ENCODE results near the gene KDM4C.

DNA sequence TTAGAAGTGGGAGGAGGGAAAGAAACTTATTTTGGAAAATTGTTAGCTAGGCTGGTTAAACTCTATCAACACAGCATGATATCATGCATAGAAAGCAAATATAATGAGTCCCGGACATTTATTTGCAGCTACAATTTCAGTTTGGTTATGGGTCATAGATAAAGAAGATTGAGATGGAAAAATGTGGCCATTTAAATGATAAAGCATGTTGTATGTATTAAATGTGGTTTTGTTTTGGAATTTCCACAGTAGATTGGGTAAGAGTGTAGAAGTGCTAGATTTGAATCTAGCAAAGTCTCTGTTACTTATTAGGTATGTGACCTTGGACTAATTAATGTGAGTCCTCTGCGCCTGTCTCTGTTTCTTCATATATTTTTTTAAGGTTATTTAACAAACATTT lies 217.4 kb downstream of the KDM4C start:
- no peak for TF ChIP-seq EZH2 (IDR thresholded peaks at IDR 0.05)
- TF ChIP-seq POLR2A (IDR thresholded peaks at IDR 0.05; ENCODE audit: borderline replicate concordance, extremely low read depth, insufficient read depth, insufficient read length) = no peak
- TF ChIP-seq POLR2AphosphoS5 (IDR thresholded peaks at IDR 0.05; ENCODE audit: low read depth, low read length) = no peak
- TF ChIP-seq ZFX (IDR thresholded peaks at IDR 0.05) = no peak
- TF ChIP-seq, protein P1, sequence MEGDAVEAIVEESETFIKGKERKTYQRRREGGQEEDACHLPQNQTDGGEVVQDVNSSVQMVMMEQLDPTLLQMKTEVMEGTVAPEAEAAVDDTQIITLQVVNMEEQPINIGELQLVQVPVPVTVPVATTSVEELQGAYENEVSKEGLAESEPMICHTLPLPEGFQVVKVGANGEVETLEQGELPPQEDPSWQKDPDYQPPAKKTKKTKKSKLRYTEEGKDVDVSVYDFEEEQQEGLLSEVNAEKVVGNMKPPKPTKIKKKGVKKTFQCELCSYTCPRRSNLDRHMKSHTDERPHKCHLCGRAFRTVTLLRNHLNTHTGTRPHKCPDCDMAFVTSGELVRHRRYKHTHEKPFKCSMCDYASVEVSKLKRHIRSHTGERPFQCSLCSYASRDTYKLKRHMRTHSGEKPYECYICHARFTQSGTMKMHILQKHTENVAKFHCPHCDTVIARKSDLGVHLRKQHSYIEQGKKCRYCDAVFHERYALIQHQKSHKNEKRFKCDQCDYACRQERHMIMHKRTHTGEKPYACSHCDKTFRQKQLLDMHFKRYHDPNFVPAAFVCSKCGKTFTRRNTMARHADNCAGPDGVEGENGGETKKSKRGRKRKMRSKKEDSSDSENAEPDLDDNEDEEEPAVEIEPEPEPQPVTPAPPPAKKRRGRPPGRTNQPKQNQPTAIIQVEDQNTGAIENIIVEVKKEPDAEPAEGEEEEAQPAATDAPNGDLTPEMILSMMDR (IDR thresholded peaks at IDR 0.05 in 2 of 3, conservative IDR thresholded peaks at IDR 0.05 in 1 of 3; ENCODE audit: borderline replicate concordance in 1 of 3, insufficient read depth in 1 of 3, low read depth in 2 of 3, low read length in 2 of 3) = no peak
- TF ChIP-seq RAD21 (IDR thresholded peaks at IDR 0.05; ENCODE audit: low read depth) = no peak
- TF ChIP-seq JUND (IDR thresholded peaks at IDR 0.05) = no peak
- no peak for TF ChIP-seq CEBPB (IDR thresholded peaks at IDR 0.05; ENCODE audit: low read depth)
- TF ChIP-seq, protein P2, sequence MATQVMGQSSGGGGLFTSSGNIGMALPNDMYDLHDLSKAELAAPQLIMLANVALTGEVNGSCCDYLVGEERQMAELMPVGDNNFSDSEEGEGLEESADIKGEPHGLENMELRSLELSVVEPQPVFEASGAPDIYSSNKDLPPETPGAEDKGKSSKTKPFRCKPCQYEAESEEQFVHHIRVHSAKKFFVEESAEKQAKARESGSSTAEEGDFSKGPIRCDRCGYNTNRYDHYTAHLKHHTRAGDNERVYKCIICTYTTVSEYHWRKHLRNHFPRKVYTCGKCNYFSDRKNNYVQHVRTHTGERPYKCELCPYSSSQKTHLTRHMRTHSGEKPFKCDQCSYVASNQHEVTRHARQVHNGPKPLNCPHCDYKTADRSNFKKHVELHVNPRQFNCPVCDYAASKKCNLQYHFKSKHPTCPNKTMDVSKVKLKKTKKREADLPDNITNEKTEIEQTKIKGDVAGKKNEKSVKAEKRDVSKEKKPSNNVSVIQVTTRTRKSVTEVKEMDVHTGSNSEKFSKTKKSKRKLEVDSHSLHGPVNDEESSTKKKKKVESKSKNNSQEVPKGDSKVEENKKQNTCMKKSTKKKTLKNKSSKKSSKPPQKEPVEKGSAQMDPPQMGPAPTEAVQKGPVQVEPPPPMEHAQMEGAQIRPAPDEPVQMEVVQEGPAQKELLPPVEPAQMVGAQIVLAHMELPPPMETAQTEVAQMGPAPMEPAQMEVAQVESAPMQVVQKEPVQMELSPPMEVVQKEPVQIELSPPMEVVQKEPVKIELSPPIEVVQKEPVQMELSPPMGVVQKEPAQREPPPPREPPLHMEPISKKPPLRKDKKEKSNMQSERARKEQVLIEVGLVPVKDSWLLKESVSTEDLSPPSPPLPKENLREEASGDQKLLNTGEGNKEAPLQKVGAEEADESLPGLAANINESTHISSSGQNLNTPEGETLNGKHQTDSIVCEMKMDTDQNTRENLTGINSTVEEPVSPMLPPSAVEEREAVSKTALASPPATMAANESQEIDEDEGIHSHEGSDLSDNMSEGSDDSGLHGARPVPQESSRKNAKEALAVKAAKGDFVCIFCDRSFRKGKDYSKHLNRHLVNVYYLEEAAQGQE (IDR thresholded peaks at IDR 0.05; ENCODE audit: low read depth) = no peak
- TF ChIP-seq, protein P3, sequence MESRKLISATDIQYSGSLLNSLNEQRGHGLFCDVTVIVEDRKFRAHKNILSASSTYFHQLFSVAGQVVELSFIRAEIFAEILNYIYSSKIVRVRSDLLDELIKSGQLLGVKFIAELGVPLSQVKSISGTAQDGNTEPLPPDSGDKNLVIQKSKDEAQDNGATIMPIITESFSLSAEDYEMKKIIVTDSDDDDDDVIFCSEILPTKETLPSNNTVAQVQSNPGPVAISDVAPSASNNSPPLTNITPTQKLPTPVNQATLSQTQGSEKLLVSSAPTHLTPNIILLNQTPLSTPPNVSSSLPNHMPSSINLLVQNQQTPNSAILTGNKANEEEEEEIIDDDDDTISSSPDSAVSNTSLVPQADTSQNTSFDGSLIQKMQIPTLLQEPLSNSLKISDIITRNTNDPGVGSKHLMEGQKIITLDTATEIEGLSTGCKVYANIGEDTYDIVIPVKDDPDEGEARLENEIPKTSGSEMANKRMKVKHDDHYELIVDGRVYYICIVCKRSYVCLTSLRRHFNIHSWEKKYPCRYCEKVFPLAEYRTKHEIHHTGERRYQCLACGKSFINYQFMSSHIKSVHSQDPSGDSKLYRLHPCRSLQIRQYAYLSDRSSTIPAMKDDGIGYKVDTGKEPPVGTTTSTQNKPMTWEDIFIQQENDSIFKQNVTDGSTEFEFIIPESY (IDR thresholded peaks at IDR 0.05; ENCODE audit: extremely low read depth, insufficient replicate concordance, low read length) = no peak
- no peak for TF ChIP-seq EGR1 (IDR thresholded peaks at IDR 0.05; ENCODE audit: low read depth)
- TF ChIP-seq, protein P4, sequence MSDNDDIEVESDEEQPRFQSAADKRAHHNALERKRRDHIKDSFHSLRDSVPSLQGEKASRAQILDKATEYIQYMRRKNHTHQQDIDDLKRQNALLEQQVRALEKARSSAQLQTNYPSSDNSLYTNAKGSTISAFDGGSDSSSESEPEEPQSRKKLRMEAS (IDR thresholded peaks at IDR 0.05) = no peak
- no peak for TF ChIP-seq TCF7L2 (IDR thresholded peaks at IDR 0.05; ENCODE audit: borderline replicate concordance, extremely low read depth, insufficient read depth, insufficient read length)
